SU-DHL-6 (cell line): ENCODE data around the gene ACSF3.

Experiments used
- H2AFZ ChIP-seq: fragments of 200-600 bp; sonication (generic); 2 replicates; pipeline ENCODE4 v1.6.1; 2014; ENCODE audit warnings: low read depth, mild to moderate bottlenecking, moderate library complexity, mixed read lengths, antibody characterized with exemption, low read length; ENCODE audit not compliant: severe bottlenecking
- H3F3A ChIP-seq: fragments of 200-600 bp; shearing (Covaris generic); 2 replicates; pipeline ENCODE4 v1.6.0; 2016; ENCODE audit warnings: antibody characterized with exemption, mild to moderate bottlenecking; ENCODE audit not compliant: insufficient read depth
- H3K27ac ChIP-seq: fragments of 200-600 bp; sonication (generic); 2 replicates; pipeline ENCODE4 v1.5.1; 2016; ENCODE audit warnings: low read depth, mild to moderate bottlenecking, low read length, moderate library complexity, mixed read lengths
- H3K27me3 ChIP-seq: fragments of 200-600 bp; sonication (generic), shearing (Covaris generic); 2 replicates; pipeline ENCODE4 v1.6.0; 2014; ENCODE audit warnings: mild to moderate bottlenecking, low read length
- H3K36me3 ChIP-seq: fragments of 200-600 bp; sonication (generic); 2 replicates; pipeline ENCODE4 v1.6.1; 2014; ENCODE audit warnings: mild to moderate bottlenecking, low read length, mixed read lengths
- H3K4me2 ChIP-seq: fragments of 300-600, 200-600 bp; shearing (Covaris generic), sonication (generic); 2 replicates; pipeline ENCODE4 v1.6.0; 2014; ENCODE audit warnings: low read length, low read depth, mild to moderate bottlenecking; ENCODE audit not compliant: poor library complexity, severe bottlenecking
- H3K4me3 ChIP-seq: fragments of 200-600 bp; sonication (generic); 2 replicates; pipeline ENCODE4 v1.5.1; 2014; ENCODE audit warnings: antibody characterized with exemption, low read length, mild to moderate bottlenecking, mixed read lengths; ENCODE audit not compliant: insufficient read depth, poor library complexity, severe bottlenecking
- H3K79me2 ChIP-seq: fragments of 200-600 bp; sonication (generic); 2 replicates; pipeline ENCODE4 v1.6.1; 2014; ENCODE audit warnings: mild to moderate bottlenecking, low read length, moderate library complexity; ENCODE audit not compliant: insufficient read depth
- H3K9ac ChIP-seq: fragments of 200-600 bp; sonication (generic); 2 replicates; pipeline ENCODE4 v1.7.0; 2014; ENCODE audit warnings: mild to moderate bottlenecking, low read length
- H3K9me2 ChIP-seq: fragments of 200-600 bp; sonication (generic); replicated peaks from 2 replicates; pipeline ENCODE4 v1.6.1; 2014; ENCODE audit warnings: low read length; ENCODE audit not compliant: insufficient read depth
- H3K9me3 ChIP-seq: fragments of 200-600 bp; sonication (generic); 2 replicates; pipeline ENCODE4 v1.6.1; 2014; ENCODE audit warnings: low read length, mixed read lengths; ENCODE audit not compliant: insufficient read depth
- H4K20me1 ChIP-seq: fragments of 200-600 bp; sonication (generic); 2 replicates; pipeline ENCODE4 v1.6.1; 2014; ENCODE audit warnings: low read depth, mild to moderate bottlenecking, antibody characterized with exemption, low read length, moderate library complexity, mixed read lengths
- CTCF ChIP-seq: fragments of 200-600 bp; sonication (generic); IDR thresholded peaks from one replicate; pipeline ENCODE4 v1.5.1; 2017; ENCODE audit warnings: antibody characterized with exemption, mild to moderate bottlenecking, low read length, moderate library complexity; ENCODE audit not compliant: insufficient read depth, poor library complexity, severe bottlenecking
- EZH2phosphoT487 ChIP-seq: fragments of 200-600 bp; sonication (generic), shearing (Covaris generic); conservative IDR thresholded peaks from 2 replicates; pipeline ENCODE4 v1.6.1; 2018; ENCODE audit warnings: mild to moderate bottlenecking, antibody characterized with exemption, low read length, moderate library complexity, mixed read lengths

ACSF3 gene

GRCh38 chr16:89050119-89050867, 43.4 kb upstream of the ACSF3 start:
- peaks cover 4% of the 10 kb centered on the region; the same call in 1 of the 2 replicates for H3F3A ChIP-seq
- TF ChIP-seq CTCF (no peak), EZH2phosphoT487 (no peak)
- H2AFZ ChIP-seq, result no peak overlapping the region
- H3K79me2 ChIP-seq, result no peaks in the 10 kb centered on the region
- no peak overlapping the region for H3K9ac ChIP-seq
- H3K27me3 ChIP-seq, result no peaks in the 10 kb centered on the region
- no peaks in the 10 kb centered on the region for H3K36me3 ChIP-seq
- no peaks in the 10 kb centered on the region for H3K9me2 ChIP-seq
- H3K4me3 ChIP-seq, result no peak overlapping the region
- H3K4me2 ChIP-seq, result no peak overlapping the region
- H3K9me3 ChIP-seq, result no peaks in the 10 kb centered on the region
- H4K20me1 ChIP-seq, result no peaks in the 10 kb centered on the region
- H3K27ac ChIP-seq, result no peak overlapping the region

GRCh38 chr16:89050868-89051311, 42.8 kb upstream of the ACSF3 start:
- Histone ChIP-seq H3K9me3 (no peaks in the 10 kb centered on the region), H2AFZ (no peak overlapping the region), H3K27ac (no peak overlapping the region), H3K9ac (no peak overlapping the region), H3K27me3 (no peaks in the 10 kb centered on the region), H3K4me2 (no peak overlapping the region), H3K36me3 (no peaks in the 10 kb centered on the region), H3K9me2 (no peaks in the 10 kb centered on the region), H3K4me3 (no peak overlapping the region), H3F3A (peaks cover 4% of the 10 kb centered on the region; the same call in 1 of the 2 replicates), H4K20me1 (no peaks in the 10 kb centered on the region), H3K79me2 (no peaks in the 10 kb centered on the region)
- TF ChIP-seq CTCF, result no peak
- TF ChIP-seq EZH2phosphoT487, result no peak

GRCh38 chr16:89051521-89052166, 42.0 kb upstream of the ACSF3 start:
- Histone ChIP-seq H3K9ac (no peak overlapping the region), H4K20me1 (no peaks in the 10 kb centered on the region), H3K27ac (no peak overlapping the region), H3K79me2 (no peaks in the 10 kb centered on the region), H3F3A (no peaks in the 10 kb centered on the region), H3K9me3 (no peaks in the 10 kb centered on the region), H3K9me2 (no peaks in the 10 kb centered on the region), H2AFZ (no peak overlapping the region), H3K4me2 (no peak overlapping the region), H3K27me3 (no peaks in the 10 kb centered on the region), H3K4me3 (no peak overlapping the region), H3K36me3 (no peaks in the 10 kb centered on the region)
- TF ChIP-seq EZH2phosphoT487 (no peak), CTCF (no peak)
